Measurements from ENCODE around the gene PAMR1.

- TF ChIP-seq CTCF (conservative IDR thresholded peaks at IDR 0.05) (no peak), EZH2 (IDR thresholded peaks at IDR 0.05; ENCODE audit: low read depth) (no peak)
These were observed 10.9 kb downstream of the PAMR1 start for GRCh38 chr11:35514481-35514880.
